NCI-H748 (cell line): Measurements from ENCODE around the gene BPIFB3.

Source experiments
- DNase-seq: peaks from one replicate; lab custom pipeline; 2025; ENCODE audit not compliant: unreplicated experiment; lab: John Stamatoyannopoulos, UW

Gene BPIFB3

DNA sequence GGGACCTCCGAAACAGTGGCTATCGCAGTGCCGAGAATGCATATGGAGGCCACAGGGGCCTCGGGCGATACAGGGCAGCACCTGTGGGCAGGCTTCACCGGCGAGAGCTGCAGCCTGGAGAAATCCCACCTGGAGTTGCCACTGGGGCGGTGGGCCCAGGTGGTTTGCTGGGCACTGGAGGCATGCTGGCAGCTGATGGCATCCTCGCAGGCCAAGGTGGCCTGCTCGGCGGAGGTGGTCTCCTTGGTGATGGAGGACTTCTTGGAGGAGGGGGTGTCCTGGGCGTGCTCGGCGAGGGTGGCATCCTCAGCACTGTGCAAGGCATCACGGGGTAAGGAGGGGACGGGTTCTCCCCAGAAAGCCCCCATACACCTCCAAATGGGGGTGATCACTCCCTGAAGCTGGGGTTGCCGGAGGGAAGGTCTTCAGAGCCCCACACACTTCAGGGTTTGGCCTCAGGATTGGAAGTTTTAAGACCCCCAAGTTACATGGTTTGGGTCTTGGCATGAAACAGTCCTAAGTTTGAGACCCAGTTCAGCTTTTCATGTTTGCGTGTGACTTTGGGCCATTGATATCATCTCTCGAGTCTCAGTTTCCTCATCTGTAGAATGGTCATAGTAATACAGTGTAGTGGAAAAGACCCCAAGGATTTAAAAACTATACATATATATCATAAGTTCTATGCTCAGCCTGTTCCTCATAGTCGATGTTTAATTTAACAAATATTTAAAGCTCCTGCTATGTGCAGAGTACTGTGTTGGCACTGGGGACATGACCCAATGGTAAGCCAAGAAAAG is 30.0 kb downstream of the BPIFB3 start:
- no peak for DNase-seq

DNA sequence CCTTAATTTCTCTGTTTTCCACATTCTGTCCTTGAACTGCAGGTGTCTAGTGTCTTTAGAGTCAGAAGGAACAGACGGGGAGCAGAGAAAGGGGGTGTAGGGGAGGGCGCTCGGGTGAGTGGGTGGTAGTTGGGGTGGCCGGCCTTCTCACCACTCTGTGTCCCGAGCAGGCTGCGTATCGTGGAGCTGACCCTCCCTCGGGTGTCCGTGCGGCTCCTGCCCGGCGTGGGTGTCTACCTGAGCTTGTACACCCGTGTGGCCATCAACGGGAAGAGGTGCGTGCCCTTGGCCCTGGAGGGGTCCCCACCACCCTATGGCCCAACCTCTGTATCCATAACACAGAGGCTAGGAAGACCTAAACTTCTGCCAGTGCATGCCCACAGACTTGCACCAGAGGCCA is 31.0 kb downstream of the BPIFB3 start:
- DNase-seq, result no peak

DNA sequence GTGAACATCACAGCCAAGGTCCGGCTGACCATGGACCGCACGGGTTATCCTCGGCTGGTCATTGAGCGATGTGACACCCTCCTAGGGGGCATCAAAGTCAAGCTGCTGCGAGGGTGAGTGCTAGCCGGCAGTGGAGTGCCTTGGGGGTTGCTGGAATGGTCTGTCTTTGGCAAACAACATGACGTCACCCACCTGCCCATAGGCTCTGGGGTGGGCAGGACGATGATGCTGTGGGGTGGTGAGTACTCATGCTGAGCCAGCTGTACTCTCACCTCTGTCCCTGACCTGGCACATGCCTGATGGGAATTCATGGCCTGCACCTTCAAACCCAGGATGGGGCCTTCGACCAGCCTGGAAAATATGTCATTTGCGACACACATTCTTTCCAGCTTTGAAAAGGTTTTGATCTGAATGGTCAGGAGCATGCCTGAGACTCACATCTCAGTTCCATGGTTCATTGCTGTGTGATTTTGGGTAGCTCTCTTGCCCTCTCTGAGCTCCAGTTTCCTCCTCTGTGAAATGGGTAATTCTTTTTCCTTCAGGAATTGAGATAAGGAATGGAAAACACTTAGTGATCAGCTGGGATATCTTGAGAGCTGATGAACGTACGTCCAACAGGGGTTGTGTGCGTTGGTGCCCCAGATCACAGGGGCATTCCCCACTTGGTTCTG is 32.5 kb downstream of the BPIFB3 start:
- no peak for DNase-seq

DNA sequence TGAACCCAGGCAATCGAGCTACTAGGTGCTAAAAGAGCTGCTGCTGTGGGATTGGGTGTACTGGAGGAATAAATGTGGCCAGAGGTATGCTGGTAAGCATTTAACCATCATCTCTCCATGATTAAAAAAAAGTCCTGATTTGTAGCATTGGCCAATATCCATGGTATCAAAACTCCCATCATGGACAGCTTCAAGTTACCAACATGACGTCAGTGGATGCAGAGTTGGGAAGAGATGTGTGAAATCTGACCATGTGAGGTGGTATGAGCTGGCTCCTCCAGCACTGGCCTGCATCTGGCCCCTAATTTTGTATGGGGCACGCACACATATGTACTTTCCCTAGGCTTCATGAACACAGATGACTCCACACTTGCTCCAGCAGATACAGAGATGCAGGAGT is 37.4 kb downstream of the BPIFB3 start:
- DNase-seq, result no peak

DNA sequence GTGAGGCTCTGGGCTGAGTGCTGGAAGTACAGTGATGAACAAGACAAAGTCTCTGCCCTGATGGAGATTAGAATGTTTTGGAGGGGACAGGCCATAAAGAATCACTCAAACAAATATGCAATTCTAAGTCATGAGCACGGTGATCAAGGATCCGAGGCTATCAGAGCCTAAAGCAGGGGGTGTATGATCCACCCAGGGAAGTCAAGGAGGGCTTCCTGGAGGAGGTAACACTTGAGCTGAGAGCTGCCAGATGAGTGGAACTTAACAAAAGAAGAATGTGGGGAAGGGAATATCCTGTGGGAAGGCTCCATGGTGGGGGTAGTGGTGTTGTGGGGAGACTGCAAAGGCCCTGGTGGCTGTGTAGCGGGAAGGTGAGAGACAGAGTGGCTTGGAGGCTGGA is 38.0 kb downstream of the BPIFB3 start:
- DNase-seq, result no peak

DNA sequence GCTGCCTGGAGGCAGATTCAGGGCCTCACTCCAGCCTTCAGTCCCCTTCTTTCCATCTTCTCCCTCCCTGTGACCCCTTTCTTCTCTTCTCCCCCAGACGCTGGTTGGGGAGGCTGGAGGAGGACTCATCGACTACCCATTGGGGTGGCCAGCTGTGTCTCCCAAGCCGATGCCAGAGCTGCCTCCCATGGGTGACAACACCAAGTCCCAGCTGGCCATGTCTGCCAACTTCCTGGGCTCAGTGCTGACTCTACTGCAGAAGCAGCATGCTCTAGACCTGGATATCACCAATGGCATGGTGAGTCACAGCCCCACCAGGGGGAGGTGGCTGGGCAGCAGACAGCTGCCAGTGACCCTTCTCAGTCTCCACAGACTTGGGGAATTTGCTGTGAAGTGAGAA is 38.7 kb downstream of the BPIFB3 start:
- no peak for DNase-seq

DNA sequence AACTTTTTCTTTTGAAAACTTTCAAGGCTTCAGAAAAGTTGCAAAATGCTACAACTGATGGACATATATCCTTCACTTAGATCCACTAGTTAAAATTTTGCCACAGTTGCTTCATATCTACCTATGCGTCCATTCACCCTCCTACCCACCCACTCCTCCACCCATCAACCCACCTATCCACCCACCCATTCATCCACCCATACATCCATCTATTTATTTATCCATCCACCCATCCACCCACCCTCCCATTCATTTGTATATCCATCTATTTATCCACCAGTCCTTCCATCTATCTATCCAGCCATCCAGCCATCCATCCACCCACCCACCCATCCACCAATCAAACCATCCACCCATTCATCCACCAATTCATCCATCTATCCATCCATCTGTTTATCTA is 39.4 kb downstream of the BPIFB3 start:
- DNase-seq, result no peak

DNA sequence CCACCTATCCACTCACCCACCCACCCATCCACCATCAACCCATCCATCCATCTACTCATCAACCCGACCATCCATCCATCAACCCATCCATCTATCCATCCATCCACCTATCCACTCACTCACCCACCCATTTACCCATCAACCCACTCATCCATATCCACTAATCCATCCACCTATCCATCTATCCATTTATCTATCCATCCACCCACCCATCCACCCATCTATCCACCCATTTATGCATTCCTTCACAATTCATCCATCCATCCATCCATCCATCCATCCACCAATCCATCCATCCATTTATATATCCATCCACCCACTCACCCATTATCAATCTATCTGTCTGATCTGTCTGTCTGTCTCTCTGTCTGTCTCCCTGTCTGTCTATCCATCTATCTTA is 39.9 kb downstream of the BPIFB3 start:
- no peak for DNase-seq

DNA sequence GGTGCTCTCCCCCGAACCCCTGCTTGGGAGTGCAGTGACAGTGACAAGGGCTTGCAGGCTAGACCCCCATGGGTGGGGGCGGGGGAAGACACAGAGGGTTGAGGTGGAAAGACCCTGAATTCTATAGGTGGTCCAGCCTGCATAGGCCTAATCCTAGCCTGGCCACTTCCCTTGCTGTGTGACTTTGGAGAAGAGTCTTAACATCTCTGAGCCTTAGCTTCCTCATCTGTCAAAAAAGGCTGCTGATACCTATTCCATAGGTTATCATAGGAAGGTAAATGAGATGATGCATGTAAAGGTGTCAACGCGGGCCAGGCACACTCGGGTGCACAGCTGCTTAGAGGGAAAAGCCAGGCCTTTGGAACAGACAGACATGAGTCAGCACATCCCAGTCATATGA is 41.5 kb downstream of the BPIFB3 start:
- DNase-seq, result no peak

DNA sequence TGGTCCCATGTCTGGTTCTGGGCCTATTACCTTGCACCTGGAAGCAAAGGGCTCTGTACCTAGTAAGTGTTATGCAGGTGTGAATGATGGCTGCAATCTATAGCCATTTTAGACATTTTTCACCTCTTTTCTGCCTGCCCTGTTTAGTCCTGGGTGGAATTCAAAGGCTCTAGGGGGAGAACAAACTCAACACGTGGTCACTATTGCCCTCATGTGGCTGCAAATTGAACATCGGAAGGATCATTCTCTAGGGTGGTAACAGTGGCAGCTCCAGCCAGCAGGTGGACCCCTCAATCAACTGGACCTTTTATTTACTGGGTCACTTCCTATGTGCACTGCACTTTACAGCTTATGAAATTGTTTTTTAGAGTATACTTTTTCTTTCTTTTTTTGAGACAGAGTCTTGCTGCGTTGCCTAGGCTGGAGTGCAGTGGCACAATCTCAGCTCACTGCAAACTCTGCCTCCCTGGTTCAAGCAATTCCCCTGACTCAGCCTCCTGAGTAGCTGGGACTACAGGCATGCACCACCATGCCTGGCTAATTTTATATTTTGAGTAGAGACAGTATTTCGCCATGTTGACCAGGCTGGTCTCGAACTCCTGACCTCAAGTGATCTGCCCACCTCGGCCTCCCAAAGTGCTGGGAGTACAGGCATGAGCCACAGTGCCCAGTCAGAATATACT is 42.3 kb downstream of the BPIFB3 start:
- peak; percentile 75 for DNase-seq

DNA sequence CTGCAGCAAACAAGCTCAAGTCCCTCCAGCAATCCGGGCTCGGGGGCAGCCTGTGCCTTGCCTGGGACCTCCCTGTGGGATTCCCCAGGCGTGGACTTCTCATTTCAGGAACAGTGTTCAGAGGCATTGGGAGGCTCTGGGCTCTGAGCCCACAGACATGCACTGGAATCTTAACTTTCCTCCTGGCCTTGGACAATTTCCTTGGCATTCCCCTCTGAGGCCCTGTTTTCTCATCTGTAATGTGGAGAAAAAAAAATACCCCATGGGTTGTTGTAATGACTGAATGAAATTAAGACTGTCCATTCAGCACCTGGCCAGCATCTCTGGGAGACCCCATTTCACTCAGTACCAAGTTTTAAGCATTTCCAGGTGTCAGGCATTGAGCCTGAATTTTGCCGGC is 43.3 kb downstream of the BPIFB3 start:
- DNase-seq, result no peak

DNA sequence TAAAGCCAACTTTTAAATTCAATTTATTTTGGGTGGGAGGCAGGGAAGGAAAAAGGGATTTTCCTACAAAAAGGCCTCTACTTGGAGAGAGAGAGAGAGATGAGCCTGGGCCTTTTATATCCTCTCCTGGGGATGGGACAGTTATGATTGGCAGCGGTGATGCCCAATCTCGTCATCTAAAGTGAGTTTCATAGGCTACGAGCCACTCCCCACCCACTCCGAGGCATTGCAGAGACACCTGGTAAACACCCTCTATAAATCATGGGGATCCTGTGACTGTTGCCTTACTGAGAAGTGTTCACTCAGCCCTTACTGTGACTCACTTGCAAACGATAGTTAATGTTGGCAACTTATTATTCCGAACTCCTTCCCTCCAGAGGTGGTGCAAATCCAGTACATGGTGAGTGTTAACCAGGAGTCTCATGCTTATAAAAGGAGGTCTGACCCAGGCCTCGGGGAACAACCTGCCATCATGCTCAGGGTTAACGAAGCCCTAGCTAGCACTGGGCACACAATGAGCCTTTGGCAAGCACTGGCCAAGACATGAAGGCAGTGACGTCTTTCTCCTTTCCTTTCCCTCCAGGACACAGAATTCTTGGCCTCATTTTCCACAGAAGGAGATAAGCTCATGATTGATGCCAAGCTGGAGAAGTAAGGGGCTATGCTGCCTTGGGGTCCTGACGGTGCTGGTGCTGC is 46.3 kb downstream of the BPIFB3 start:
- no peak for DNase-seq

DNA sequence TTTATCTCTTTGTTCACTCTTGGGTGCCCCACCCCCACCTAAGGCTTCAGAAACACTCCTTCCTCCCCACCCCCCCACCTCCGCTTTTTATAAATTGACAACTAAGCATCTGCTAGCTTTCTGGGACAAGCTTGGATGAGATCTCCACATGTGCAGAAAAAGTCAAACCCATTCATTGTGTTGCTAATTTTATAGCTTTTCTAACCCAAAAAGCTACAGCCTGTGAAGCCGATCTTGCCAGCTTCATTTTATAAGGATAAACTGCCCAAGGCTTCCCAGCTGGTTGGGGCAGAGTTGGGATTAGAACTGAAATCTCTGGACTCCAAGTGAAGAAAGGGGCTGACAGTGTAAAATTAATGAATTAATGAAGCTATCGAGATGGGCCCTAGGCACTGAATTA is 49.9 kb downstream of the BPIFB3 start:
- no peak for DNase-seq

DNA sequence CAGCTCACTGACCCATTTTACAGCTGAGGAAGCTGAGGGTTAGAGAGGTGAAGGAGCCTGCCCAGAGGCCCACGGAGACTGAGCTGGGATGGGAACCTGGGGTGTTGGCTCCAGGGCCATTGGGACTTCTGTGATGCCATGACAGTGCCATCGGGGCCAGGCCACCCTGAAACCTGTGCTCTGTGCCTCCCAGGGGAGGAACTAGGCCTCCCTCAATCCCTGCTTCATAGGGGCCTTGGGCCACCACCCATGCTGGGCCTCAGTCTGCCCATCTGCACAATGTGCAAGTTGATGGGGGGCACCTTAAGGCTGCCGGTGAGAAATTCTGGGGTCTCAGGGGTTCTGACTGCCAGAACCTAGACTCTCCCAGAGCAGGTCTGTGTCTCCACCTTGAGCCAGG is 50.6 kb downstream of the BPIFB3 start:
- no peak for DNase-seq

DNA sequence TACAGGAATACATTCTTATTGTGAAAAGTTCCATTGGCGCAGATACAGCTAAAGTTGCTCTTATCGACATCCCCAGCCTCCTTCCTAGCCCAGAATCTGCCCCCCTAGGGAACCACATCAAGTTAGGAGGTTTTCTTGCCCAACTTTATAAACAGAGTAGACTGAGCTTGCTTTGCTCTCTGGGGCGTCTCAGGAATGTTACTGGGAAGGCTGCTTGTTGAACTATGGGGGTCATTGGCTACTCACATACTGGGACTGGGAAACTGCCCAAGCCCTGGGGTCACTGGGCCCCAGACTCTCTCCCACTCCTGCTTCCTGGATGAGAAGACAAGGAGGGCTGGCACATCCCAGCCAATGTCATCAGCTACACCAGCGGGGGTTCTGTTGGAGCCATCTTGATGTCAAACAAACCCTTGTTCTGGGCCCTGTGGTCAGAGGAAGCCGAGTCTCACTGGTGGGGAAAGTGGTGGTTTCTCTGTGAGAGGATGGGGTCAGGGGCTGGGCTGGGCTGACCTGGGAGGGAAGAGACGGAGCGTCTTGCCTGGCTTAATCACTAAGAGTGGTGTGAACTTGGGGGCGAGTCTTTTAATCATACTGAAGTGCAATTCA is 51.7 kb downstream of the BPIFB3 start:
- DNase-seq, result no peak

DNA sequence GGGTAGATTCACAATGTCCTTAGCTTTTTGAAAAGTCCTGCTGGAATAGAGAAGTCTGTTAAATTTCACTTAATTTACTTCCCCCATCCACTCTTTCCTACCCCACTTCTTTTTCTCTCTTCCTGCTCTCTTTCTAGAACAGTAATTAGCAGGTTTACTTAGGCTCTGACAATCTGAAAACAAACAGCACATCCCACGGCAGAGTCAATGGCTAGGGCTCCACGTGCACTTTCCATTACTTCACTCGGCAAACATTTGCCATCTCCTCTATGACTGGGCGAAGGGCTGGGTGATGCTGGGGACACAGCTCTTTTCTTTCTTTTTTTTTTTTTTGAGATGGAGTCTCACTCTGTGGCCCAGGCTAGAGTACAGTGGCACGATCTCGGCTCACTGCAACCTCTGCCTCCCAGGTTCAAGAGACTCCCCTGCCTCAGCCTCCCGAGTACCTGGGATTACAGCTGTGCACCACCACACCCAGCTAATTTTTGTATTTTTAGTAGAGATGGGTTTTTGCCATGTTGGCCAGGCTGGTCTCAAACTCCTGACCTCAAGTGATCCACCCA is 52.4 kb downstream of the BPIFB3 start:
- peak; percentile 53 for DNase-seq

DNA sequence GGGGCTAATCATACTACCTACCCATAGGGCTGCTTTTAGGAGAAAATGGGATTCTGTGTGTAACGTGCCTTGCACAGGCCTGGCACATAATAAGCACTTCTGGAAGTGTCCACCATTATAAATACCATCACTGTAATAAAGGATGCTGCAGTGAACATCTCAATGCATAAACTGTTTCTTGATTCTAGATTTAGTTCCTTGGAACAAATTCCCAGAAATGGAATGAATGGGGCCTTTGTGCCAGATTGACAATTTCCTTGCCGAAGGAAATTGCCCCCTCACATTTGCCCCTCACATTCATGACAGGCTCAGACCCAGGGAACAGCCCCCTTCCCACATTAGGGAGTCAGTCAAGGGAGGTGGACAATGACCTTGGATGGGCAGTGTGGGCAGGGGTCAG is 55.0 kb downstream of the BPIFB3 start:
- DNase-seq, result no peak

DNA sequence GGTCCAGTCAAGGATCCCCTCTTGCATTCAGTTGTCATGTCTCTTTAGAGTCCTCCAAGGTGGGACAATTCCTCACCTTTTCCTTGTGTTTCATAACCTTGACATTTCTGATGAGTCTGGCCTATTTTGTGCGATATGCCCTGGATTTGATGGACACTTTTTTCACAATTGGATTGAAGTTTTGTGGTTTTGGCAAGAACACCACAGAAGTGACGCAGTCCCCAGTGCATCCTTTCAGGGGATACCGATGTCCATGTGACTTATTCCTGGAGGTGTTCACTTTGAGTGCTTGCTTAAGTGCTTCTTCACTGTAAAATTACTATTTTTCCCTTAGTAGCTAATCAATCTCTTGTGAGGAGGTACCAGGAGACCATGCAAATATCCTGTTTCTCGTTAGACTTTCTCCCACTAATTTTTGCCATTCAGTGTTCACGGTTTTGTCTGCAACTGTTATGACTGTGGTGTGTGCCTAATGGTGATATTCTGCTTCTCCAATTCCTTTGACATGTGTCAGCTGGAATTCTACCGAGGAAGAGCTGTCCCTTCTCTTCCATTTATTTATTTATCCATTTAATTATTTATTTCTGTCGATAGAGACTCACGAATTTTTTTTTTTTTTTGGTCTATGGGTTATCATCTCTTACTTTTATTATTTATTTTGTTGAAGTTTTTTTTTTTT is 56.6 kb downstream of the BPIFB3 start:
- no peak for DNase-seq

DNA sequence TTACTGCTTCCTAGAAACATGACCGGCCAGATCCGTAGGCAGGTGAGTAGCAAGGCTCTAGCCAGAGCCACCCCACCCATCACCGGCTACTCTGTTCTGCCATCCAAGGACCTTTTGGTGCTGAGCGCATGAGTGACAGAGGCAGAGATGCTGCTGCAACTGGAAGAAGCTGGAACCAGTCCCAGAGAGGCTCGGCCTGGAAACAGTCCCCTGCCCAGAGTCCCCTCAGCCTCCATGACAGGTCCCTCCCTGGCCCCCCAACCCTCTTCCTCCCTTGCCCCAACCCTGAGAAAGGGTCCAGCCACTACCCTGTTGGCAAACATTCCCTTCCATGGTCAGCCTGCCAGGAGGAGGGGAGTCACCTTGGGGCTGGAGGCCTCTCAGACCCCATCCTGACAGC is 57.6 kb downstream of the BPIFB3 start:
- no peak for DNase-seq
